H1 (cell line): ENCODE data around the gene EPRS1. TPM values are rescaled to one million over a fixed set of nuclear protein-coding genes. Genes with fewer than 3 reads are reported as not detected.

Source experiments
- CTCF ChIA-PET: fragments of 300-600 bp; sonication (Branson Sonifier 250); formaldehyde crosslinking; loops from one replicate; lab custom pipeline; 2021; ENCODE audit not compliant: partially characterized antibody; lab: Charles Lee
- POLR2A ChIA-PET: fragments of 300-600 bp; sonication (Branson Sonifier 250); formaldehyde crosslinking; loops from one replicate; lab custom pipeline; 2021; ENCODE audit warnings: inconsistent platforms; ENCODE audit not compliant: partially characterized antibody; lab: Charles Lee
- DNase-seq, 2 experiments: peaks; one replicate each; pipeline versions ENCODE4 v3.0.0 to v3.0.0-alpha.2; 2010 to 2022; ENCODE audit warnings: low spot score in 2 of 2, low read depth in 1 of 2, mixed read lengths in 1 of 2
- FAIRE-seq: peaks from 2 replicates; lab custom pipeline; 2011; peaks lifted over from hg19 to GRCh38; lab: Jason Lieb, UNC
- H2AFZ ChIP-seq: 2 replicates; pipeline ENCODE4 v1.8.1; 2012; ENCODE audit warnings: low read length, inconsistent platforms
- H2AK5ac ChIP-seq: 2 replicates; pipeline ENCODE4 v1.6.1; 2013; ENCODE audit warnings: low read depth, low read length
- H2BK120ac ChIP-seq: replicated peaks from 2 replicates; pipeline ENCODE3; 2013; ENCODE audit warnings: low read depth, low read length, inconsistent platforms
- H2BK12ac ChIP-seq: 2 replicates; pipeline ENCODE4 v1.6.1; 2013; ENCODE audit warnings: low read depth, low read length
- H2BK15ac ChIP-seq: 2 replicates; pipeline ENCODE4 v1.6.1; 2013; ENCODE audit warnings: low read length
- H2BK20ac ChIP-seq: 2 replicates; pipeline ENCODE4 v1.6.1; 2013; ENCODE audit warnings: low read length
- H2BK5ac ChIP-seq: 2 replicates; pipeline ENCODE4 v1.6.1; 2013; ENCODE audit warnings: low read depth, low read length
- H3K14ac ChIP-seq: 2 replicates; pipeline ENCODE4 v1.6.1; 2013; ENCODE audit warnings: inconsistent platforms; ENCODE audit not compliant: insufficient read length
- H3K18ac ChIP-seq: 2 replicates; pipeline ENCODE4 v1.6.1; 2013; ENCODE audit warnings: low read length; ENCODE audit errors: extremely low read depth
- H3K23ac ChIP-seq: 2 replicates; pipeline ENCODE4 v1.6.1; 2013; ENCODE audit warnings: inconsistent platforms; ENCODE audit not compliant: insufficient read length
- H3K23me2 ChIP-seq: 2 replicates; pipeline ENCODE4 v1.6.1; 2013; ENCODE audit warnings: low read depth, low read length
- H3K27ac ChIP-seq: 2 replicates; pipeline ENCODE4 v1.6.1; 2011; ENCODE audit warnings: low read depth, low read length, inconsistent platforms
- H3K27me3 ChIP-seq, 4 experiments: replicated peaks in 1 of 4; 1 replicate in 1 of 4; 2 replicates in 3 of 4; pipeline versions ENCODE4 v1.6.1 to v1.8.1; 2011 to 2013; ENCODE audit warnings: low read length in 3 of 4, mild to moderate bottlenecking in 3 of 4, inconsistent platforms in 2 of 4, mixed read lengths in 2 of 4, moderate library complexity in 1 of 4; ENCODE audit not compliant: control insufficient read depth in 3 of 4, insufficient read depth in 3 of 4; ENCODE audit errors: extremely low read depth in 1 of 4
- H3K36me3 ChIP-seq, 4 experiments: 2 replicates each; pipeline versions ENCODE4 v1.6.1 to v1.8.1; 2011 to 2013; ENCODE audit warnings: mild to moderate bottlenecking in 4 of 4, low read length in 3 of 4, moderate library complexity in 2 of 4, control low read depth in 1 of 4, inconsistent platforms in 1 of 4; ENCODE audit not compliant: insufficient read depth in 4 of 4, control insufficient read depth in 2 of 4
- H3K4ac ChIP-seq: replicated peaks from 2 replicates; pipeline ENCODE3; 2013; ENCODE audit warnings: low read length, low read depth, mixed read lengths, inconsistent platforms; ENCODE audit not compliant: insufficient read length
- H3K4me1 ChIP-seq, 4 experiments: replicated peaks in 1 of 4; 1 replicate in 1 of 4; 2 replicates in 3 of 4; pipeline versions ENCODE4 v1.6.1 to v1.8.1; 2011 to 2013; ENCODE audit warnings: low read length in 3 of 4, inconsistent platforms in 2 of 4, mixed read lengths in 1 of 4; ENCODE audit not compliant: insufficient read depth in 4 of 4, control insufficient read depth in 3 of 4
- H3K4me2 ChIP-seq, 2 experiments: 2 replicates each; pipeline versions ENCODE4 v1.6.1 to v1.8.1; 2011 to 2013; ENCODE audit warnings: low read depth in 2 of 2, low read length in 2 of 2, control low read depth in 1 of 2, inconsistent platforms in 1 of 2, mild to moderate bottlenecking in 1 of 2; ENCODE audit not compliant: insufficient read depth in 1 of 2
- H3K4me3 ChIP-seq, 4 experiments: fragments of 200-600, 300-600 bp in 1 of 4; sonication (generic), shearing (Covaris generic), sonication (Bioruptor Twin) in 1 of 4; 2 replicates each; pipeline versions ENCODE4 v1.5.1 to v1.8.1; 2011 to 2016; ENCODE audit warnings: low read length in 4 of 4, low read depth in 3 of 4, control low read depth in 2 of 4, inconsistent platforms in 2 of 4, mild to moderate bottlenecking in 2 of 4, mixed read lengths in 1 of 4, moderate library complexity in 1 of 4; ENCODE audit not compliant: insufficient read depth in 2 of 4; ENCODE audit errors: extremely low read depth in 1 of 4
- H3K56ac ChIP-seq: replicated peaks from 2 replicates; pipeline ENCODE3; 2013; ENCODE audit warnings: low read depth, mild to moderate bottlenecking, mixed read lengths, low read length, inconsistent platforms; ENCODE audit not compliant: insufficient read length
- H3K79me1 ChIP-seq: 2 replicates; pipeline ENCODE4 v1.6.1; 2013; ENCODE audit warnings: low read depth, low read length, control low read depth
- H3K79me2 ChIP-seq, 2 experiments: 2 replicates each; pipeline versions ENCODE4 v1.6.1 to v1.8.1; 2012 to 2013; ENCODE audit warnings: low read length in 2 of 2, mild to moderate bottlenecking in 2 of 2, inconsistent platforms in 1 of 2; ENCODE audit not compliant: insufficient read depth in 2 of 2, control insufficient read depth in 1 of 2
- H3K9ac ChIP-seq, 4 experiments: replicated peaks in 1 of 4; 1 replicate in 1 of 4; 2 replicates in 3 of 4; pipeline versions ENCODE4 v1.6.1 to v1.8.1; 2011 to 2013; ENCODE audit warnings: low read depth in 3 of 4, low read length in 3 of 4, control low read depth in 2 of 4, mild to moderate bottlenecking in 2 of 4, moderate library complexity in 2 of 4, inconsistent platforms in 1 of 4; ENCODE audit errors: extremely low read depth in 1 of 4
- H3K9me3 ChIP-seq, 2 experiments: 2 replicates each; pipeline versions ENCODE4 v1.6.1 to v1.8.1; 2012 to 2013; ENCODE audit warnings: mild to moderate bottlenecking in 2 of 2, moderate library complexity in 2 of 2, control low read depth in 1 of 2, inconsistent platforms in 1 of 2, low read depth in 1 of 2, low read length in 1 of 2, mixed read lengths in 1 of 2; ENCODE audit not compliant: insufficient read depth in 2 of 2
- H4K20me1 ChIP-seq, 2 experiments: replicated peaks in 1 of 2; 2 replicates each; pipeline versions ENCODE3 to v1.8.1; 2011 to 2013; ENCODE audit warnings: inconsistent platforms in 2 of 2, low read length in 2 of 2, mild to moderate bottlenecking in 1 of 2; ENCODE audit not compliant: insufficient read depth in 2 of 2, control insufficient read depth in 1 of 2
- H4K5ac ChIP-seq: 2 replicates; pipeline ENCODE4 v1.6.1; 2013; ENCODE audit warnings: low read length, low read depth, mixed read lengths, inconsistent platforms; ENCODE audit not compliant: insufficient read length
- H4K8ac ChIP-seq: 2 replicates; pipeline ENCODE4 v1.8.0; 2013; ENCODE audit warnings: mild to moderate bottlenecking, moderate library complexity, low read length, inconsistent platforms; ENCODE audit not compliant: insufficient read depth; ENCODE audit errors: extremely low read depth
- H4K91ac ChIP-seq: replicated peaks from 2 replicates; pipeline ENCODE3; 2013; ENCODE audit warnings: low read length, mixed read lengths, inconsistent platforms; ENCODE audit not compliant: insufficient read length
- CBX8 ChIP-seq: fragments of 300-800, 300-1000 bp; sonication (generic); IDR thresholded peaks from 2 replicates; pipeline ENCODE4 v1.7.1; 2016; ENCODE audit warnings: low read depth, low read length, borderline replicate concordance
- CHD1 ChIP-seq: IDR thresholded peaks from 2 replicates; pipeline ENCODE4 v1.6.1; 2012; ENCODE audit warnings: low read depth, low read length, improper control_type of control experiment
- EGR1 ChIP-seq: IDR thresholded peaks from 2 replicates; pipeline ENCODE4 v1.6.1; 2011; ENCODE audit warnings: low read depth, low read length, borderline replicate concordance
- HDAC2 ChIP-seq, 2 experiments: fragments of 300-600 bp in 1 of 2; sonication (generic) in 1 of 2; IDR thresholded peaks; 2 replicates each; pipeline ENCODE4 v1.6.1; 2011 to 2012; ENCODE audit warnings: low read depth in 2 of 2, low read length in 2 of 2, mild to moderate bottlenecking in 2 of 2, moderate library complexity in 2 of 2, borderline replicate concordance in 1 of 2, inconsistent platforms in 1 of 2
- KDM4A ChIP-seq: IDR thresholded peaks from one replicate; pipeline ENCODE4 v1.7.1; 2012; ENCODE audit warnings: low read depth, mild to moderate bottlenecking, moderate library complexity, low read length, inconsistent platforms; ENCODE audit not compliant: severe bottlenecking
- MAFK ChIP-seq: IDR thresholded peaks from 2 replicates; pipeline ENCODE4 v1.6.1; 2012; ENCODE audit warnings: low read depth, mild to moderate bottlenecking, improper control_type of control experiment, low read length
- SIN3A ChIP-seq, 2 experiments: IDR thresholded peaks in 1 of 2; conservative IDR thresholded peaks in 1 of 2; 2 replicates each; pipeline ENCODE4 v1.6.1; 2011 to 2012; ENCODE audit warnings: low read length in 2 of 2, improper control_type of control experiment in 1 of 2, low read depth in 1 of 2, mild to moderate bottlenecking in 1 of 2
- SIRT6 ChIP-seq: IDR thresholded peaks from one replicate; pipeline ENCODE4 v1.7.1; 2012; ENCODE audit warnings: low read length, inconsistent platforms
- SP1 ChIP-seq: IDR thresholded peaks from 2 replicates; pipeline ENCODE4 v1.6.1; 2011; ENCODE audit warnings: low read depth, low read length
- SUZ12 ChIP-seq: fragments of 200-600 bp; sonication (generic); IDR thresholded peaks from 2 replicates; pipeline ENCODE4 v1.6.1; 2012; ENCODE audit warnings: mild to moderate bottlenecking, inconsistent platforms, low read length, moderate library complexity, mixed read lengths
- TBP ChIP-seq: IDR thresholded peaks from 2 replicates; pipeline ENCODE4 v1.6.1; 2011; ENCODE audit warnings: low read depth, low read length, improper control_type of control experiment
- TEAD4 ChIP-seq: IDR thresholded peaks from 2 replicates; pipeline ENCODE4 v1.6.1; 2012; ENCODE audit warnings: low read depth, low read length, inconsistent platforms, mixed read lengths
- WGBS, 2 experiments: shearing (Covaris generic) in 1 of 2; methylation state at CpG; one replicate each; pipeline versions ENCODE4 v1.1.6 to v1.1.7; 2013 to 2015; ENCODE audit warnings: low lambda C conversion rate in 2 of 2, mixed read lengths in 2 of 2, inconsistent platforms in 1 of 2, low coverage in 1 of 2, missing lambda C conversion rate in 1 of 2; ENCODE audit not compliant: insufficient replicate concordance in 2 of 2, insufficient coverage in 1 of 2, insufficient read length in 1 of 2; ENCODE audit errors: extremely low coverage in 1 of 2, missing lambda C conversion rate in 1 of 2; 5-methylcytosine and 5-hydroxymethylcytosine counted together
- polyA plus RNA-seq, 7 experiments: library from polyadenylated mRNA; depleted of rRNA in 3 of 7; stranded (reverse) in 5 of 7; unstranded in 2 of 7; fragments of >200 nt in 5 of 7; fragments of 200-250 nt in 2 of 7; gene quantifications; 1 replicate in 5 of 7; 2 replicates in 1 of 7; 4 replicates in 1 of 7; pipeline versions ENCODE4 v1.2.1 to v1.2.3, GENCODE V29; 2011 to 2013; ENCODE audit warnings: missing spikeins in 2 of 7, mixed read lengths in 2 of 7
- total RNA-seq: library from RNA; stranded (reverse); fragmentation: NEBNext Ultra II Directional; extraction: Animal tissue kit (Norgen Biotek cat#: 25700); gene quantifications from 2 replicates; pipeline ENCODE4 v1.2.1, GENCODE V29; 2021
- TF ChIP-seq, protein P1 (sequence below): IDR thresholded peaks from 2 replicates; pipeline ENCODE4 v1.6.1; 2011; ENCODE audit warnings: low read length, improper control_type of control experiment

The EPRS1 gene
- total and polyA plus RNA-seq, 2 of the 8 experiments (the other 6 are each of a cell fraction or from before 2014, with no cell fraction given): 38.4 to 171 TPM

- Histone ChIP-seq H2AFZ (no peak overlapping the region), H3K14ac (no peak overlapping the region), H3K23me2 (no peaks in the 10 kb centered on the region), H3K23ac (no peak overlapping the region), H3K36me3 (peaks cover 2 to 62% (median 19%) of the 10 kb centered on the region in 4 experiments; a peak in 6 of 8 replicates), H2BK15ac (no peak overlapping the region), H4K5ac (no peak overlapping the region), H2BK12ac (no peak overlapping the region), H3K27ac (no peak overlapping the region), H3K4me3 (no peak overlapping the region), H3K4me1 (no peaks in the 10 kb centered on the region), H2BK5ac (no peak overlapping the region), H3K18ac (no peak overlapping the region), H4K8ac (no peak overlapping the region), H3K4me2 (no peak overlapping the region), H2BK20ac (no peak overlapping the region), H3K79me2 (no peaks in the 10 kb centered on the region), H2AK5ac (no peak overlapping the region), H2BK120ac (no peak overlapping the region), H3K56ac (no peak overlapping the region), H4K20me1 (no peaks in the 10 kb centered on the region), H3K9me3 (no peaks in the 10 kb centered on the region), H3K27me3 (no peaks in the 10 kb centered on the region), H3K9ac (no peak overlapping the region), H3K79me1 (no peaks in the 10 kb centered on the region), H4K91ac (no peak overlapping the region), H3K4ac (no peak overlapping the region)
- no peak for FAIRE-seq
- WGBS, 2 experiments: 97% methylated on average over 3 of the region's 3 CpGs; no CpG with 5 or more reads in 1 of the 2 experiments
- no peak for DNase-seq
- CTCF ChIA-PET: interaction anchor here (1.1 kb wide), 1 partner anchor 106 kb away, joined by 3 read pairs; no protein-coding TSS in a partner anchor
- POLR2A ChIA-PET: interaction anchor here (0.6 kb wide), 1 partner anchor 33 kb away, joined by 4 read pairs; no protein-coding TSS in a partner anchor
- no peak for TF ChIP-seq SIN3A (conservative IDR thresholded peaks at IDR 0.05 in 1 of 2, IDR thresholded peaks at IDR 0.05 in 1 of 2; ENCODE audit: low read depth in 1 of 2, low read length in 2 of 2)
- no peak for TF ChIP-seq SIRT6
- no peak for TF ChIP-seq TBP
- TF ChIP-seq, protein P1, sequence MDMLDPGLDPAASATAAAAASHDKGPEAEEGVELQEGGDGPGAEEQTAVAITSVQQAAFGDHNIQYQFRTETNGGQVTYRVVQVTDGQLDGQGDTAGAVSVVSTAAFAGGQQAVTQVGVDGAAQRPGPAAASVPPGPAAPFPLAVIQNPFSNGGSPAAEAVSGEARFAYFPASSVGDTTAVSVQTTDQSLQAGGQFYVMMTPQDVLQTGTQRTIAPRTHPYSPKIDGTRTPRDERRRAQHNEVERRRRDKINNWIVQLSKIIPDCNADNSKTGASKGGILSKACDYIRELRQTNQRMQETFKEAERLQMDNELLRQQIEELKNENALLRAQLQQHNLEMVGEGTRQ: no peak
- TF ChIP-seq MAFK: no peak
- no peak for TF ChIP-seq TEAD4
- TF ChIP-seq SUZ12: no peak
- no peak for TF ChIP-seq HDAC2 (IDR thresholded peaks at IDR 0.05; ENCODE audit: borderline replicate concordance in 1 of 2, low read depth in 2 of 2, low read length in 2 of 2)
- no peak for TF ChIP-seq KDM4A
- TF ChIP-seq SP1: no peak
- TF ChIP-seq CHD1: no peak
- no peak for TF ChIP-seq CBX8
- no peak for TF ChIP-seq EGR1
These were observed 38.9 kb downstream of the EPRS1 start for GRCh38 chr1:220007438-220007837.
